Glutamatergic neuron (in vitro differentiated cells): ENCODE data around the gene TBRG4. TPM values are rescaled to one million over a fixed set of nuclear protein-coding genes. Genes with fewer than 3 reads are reported as not detected.
A peak's percentile ranks its signal among the peaks of the same experiment; 100 is the strongest.
"Not testable (repeated sequence)": the region's sequence is repeated elsewhere in the genome, so short reads cannot be mapped to it uniquely, and the experiment has no call there.

Experiments used
- DNase-seq: peaks from one replicate; pipeline ENCODE4 v3.0.0; 2022
- H3K27ac Mint-ChIP-seq: one replicate; pipeline ENCODE4 v1.8.0; 2020; ENCODE audit warnings: mild to moderate bottlenecking, mixed read lengths, inconsistent platforms; ENCODE audit not compliant: unreplicated experiment
- H3K27me3 Mint-ChIP-seq: one replicate; pipeline ENCODE4 v1.8.0; 2020; ENCODE audit warnings: mild to moderate bottlenecking, moderate library complexity, mixed read lengths, inconsistent platforms; ENCODE audit not compliant: unreplicated experiment
- H3K36me3 Mint-ChIP-seq: one replicate; pipeline ENCODE4 v1.8.0; 2020; ENCODE audit warnings: mild to moderate bottlenecking, mixed read lengths, inconsistent platforms; ENCODE audit not compliant: unreplicated experiment
- H3K4me1 Mint-ChIP-seq: one replicate; pipeline ENCODE4 v1.8.0; 2020; ENCODE audit warnings: mild to moderate bottlenecking, low read depth, mixed read lengths, inconsistent platforms; ENCODE audit not compliant: unreplicated experiment
- H3K4me3 Mint-ChIP-seq: one replicate; pipeline ENCODE4 v1.8.0; 2020; ENCODE audit warnings: mild to moderate bottlenecking, mixed read lengths, inconsistent platforms; ENCODE audit not compliant: unreplicated experiment
- H3K9me3 Mint-ChIP-seq: one replicate; pipeline ENCODE4 v1.8.0; 2020; ENCODE audit warnings: mild to moderate bottlenecking, moderate library complexity, mixed read lengths, inconsistent platforms; ENCODE audit not compliant: unreplicated experiment
- total RNA-seq: library from RNA; stranded (reverse); fragmentation: NEBNext Ultra II Directional; extraction: Animal tissue kit (Norgen Biotek cat#: 25700); gene quantifications from one replicate; pipeline ENCODE4 v1.2.1, GENCODE V29; 2021; ENCODE audit not compliant: unreplicated experiment
- TF ChIP-seq, protein P1 (sequence below): fragments of 200-600 bp; sonication (generic); IDR thresholded peaks from one replicate; pipeline ENCODE4 v1.5.0; 2021; ENCODE audit not compliant: partially characterized antibody, unreplicated experiment

TBRG4 gene
- total RNA-seq, 1 donor from 2014 or later: 90.1 TPM

DNA sequence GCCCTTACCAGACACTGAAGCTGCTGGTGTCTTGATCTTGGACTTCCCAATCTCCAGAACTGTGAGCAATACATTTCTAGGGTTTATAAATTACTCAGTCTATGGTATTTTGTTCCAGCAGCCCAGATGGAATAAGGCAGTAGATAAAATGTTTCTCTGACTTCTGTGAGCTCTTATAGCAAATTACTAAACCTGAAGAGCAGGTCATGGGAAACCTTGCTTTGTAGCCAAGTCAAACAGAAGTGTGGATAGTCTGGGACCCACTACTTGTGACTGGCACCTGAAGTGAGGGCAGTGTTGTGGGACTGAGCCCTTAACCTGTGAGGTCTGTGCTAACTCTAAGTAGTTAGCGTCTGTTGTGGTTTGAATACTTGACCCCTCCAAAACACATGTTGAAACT is 4.6 kb upstream of the TBRG4 start:
- H3K9me3 Mint-ChIP-seq: peaks cover 11% of the 10 kb centered on the region
- H3K36me3 Mint-ChIP-seq: no peaks in the 10 kb centered on the region
- H3K27ac Mint-ChIP-seq: no peak overlapping the region
- TF ChIP-seq, protein P1, sequence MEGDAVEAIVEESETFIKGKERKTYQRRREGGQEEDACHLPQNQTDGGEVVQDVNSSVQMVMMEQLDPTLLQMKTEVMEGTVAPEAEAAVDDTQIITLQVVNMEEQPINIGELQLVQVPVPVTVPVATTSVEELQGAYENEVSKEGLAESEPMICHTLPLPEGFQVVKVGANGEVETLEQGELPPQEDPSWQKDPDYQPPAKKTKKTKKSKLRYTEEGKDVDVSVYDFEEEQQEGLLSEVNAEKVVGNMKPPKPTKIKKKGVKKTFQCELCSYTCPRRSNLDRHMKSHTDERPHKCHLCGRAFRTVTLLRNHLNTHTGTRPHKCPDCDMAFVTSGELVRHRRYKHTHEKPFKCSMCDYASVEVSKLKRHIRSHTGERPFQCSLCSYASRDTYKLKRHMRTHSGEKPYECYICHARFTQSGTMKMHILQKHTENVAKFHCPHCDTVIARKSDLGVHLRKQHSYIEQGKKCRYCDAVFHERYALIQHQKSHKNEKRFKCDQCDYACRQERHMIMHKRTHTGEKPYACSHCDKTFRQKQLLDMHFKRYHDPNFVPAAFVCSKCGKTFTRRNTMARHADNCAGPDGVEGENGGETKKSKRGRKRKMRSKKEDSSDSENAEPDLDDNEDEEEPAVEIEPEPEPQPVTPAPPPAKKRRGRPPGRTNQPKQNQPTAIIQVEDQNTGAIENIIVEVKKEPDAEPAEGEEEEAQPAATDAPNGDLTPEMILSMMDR: no peak
- no peak overlapping the region for H3K4me3 Mint-ChIP-seq
- peaks cover 2% of the 10 kb centered on the region for H3K4me1 Mint-ChIP-seq
- no peak for DNase-seq
- H3K27me3 Mint-ChIP-seq: peaks cover 18% of the 10 kb centered on the region

DNA sequence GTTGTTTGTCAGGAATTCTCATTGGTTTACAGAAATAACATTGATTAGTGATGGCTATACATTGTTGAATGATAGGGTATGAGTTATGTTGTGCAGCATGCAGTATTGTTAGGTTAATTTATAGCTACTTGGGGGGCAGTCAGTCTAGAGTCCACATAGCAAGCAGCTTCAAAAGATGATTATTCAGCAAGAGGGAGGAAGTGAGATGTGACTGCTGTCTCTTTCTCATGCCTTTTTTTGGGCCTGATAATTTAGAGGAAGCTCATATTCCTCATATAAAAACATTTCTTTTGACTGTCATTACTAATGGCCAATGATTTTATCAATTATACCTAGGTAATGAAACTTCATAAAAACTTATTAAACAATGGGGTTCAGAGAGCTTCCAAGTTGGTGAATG is 3.4 kb upstream of the TBRG4 start:
- Mint-ChIP-seq H3K4me1 (peaks cover 2% of the 10 kb centered on the region), H3K36me3 (no peaks in the 10 kb centered on the region), H3K27me3 (peaks cover 18% of the 10 kb centered on the region), H3K4me3 (no peak overlapping the region), H3K9me3 (peaks cover 13% of the 10 kb centered on the region), H3K27ac (no peak overlapping the region)
- TF ChIP-seq, protein P1: no peak
- DNase-seq: no peak

GRCh38 chr7:45114257-45114656 is 2.8 kb upstream of the TBRG4 start:
- H3K4me1 Mint-ChIP-seq, H3K4me3 Mint-ChIP-seq, DNase-seq, H3K27ac Mint-ChIP-seq, H3K36me3 Mint-ChIP-seq: not testable (repeated sequence)
- Mint-ChIP-seq H3K9me3 (peaks cover 13% of the 10 kb centered on the region), H3K27me3 (peaks cover 14% of the 10 kb centered on the region)

DNA sequence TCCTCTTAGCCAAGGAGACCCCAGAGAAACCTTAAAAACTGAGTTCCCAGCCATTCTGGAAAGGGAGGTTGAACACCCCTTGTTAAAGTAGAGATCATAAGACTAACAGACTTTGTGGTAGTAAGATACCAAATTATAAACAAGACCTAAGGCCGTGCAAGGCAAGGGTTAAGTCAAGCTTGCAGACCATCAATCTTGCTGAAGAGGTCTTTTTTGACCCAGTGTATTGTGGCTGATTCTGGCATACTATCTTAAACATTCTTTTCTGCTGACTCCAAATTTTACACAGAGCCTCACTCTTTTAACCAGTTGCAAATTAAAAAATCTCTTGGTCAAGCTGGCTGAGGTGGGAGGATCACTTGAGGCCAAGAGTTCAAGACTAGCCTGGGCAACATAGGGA is 1.2 kb upstream of the TBRG4 start:
- H3K9me3 Mint-ChIP-seq: peaks cover 13% of the 10 kb centered on the region
- H3K4me3 Mint-ChIP-seq: peak overlapping the region; percentile 99
- no peak for DNase-seq
- TF ChIP-seq, protein P1: no peak
- H3K27ac Mint-ChIP-seq: peak overlapping the region; percentile 92
- H3K4me1 Mint-ChIP-seq: peaks cover 5% of the 10 kb centered on the region
- H3K36me3 Mint-ChIP-seq: no peaks in the 10 kb centered on the region
- H3K27me3 Mint-ChIP-seq: peaks cover 9% of the 10 kb centered on the region

- no peak for DNase-seq
- Mint-ChIP-seq H3K4me3 (no peak overlapping the region), H3K36me3 (no peaks in the 10 kb centered on the region), H3K27ac (no peak overlapping the region), H3K27me3 (peaks cover 8% of the 10 kb centered on the region), H3K4me1 (peaks cover 5% of the 10 kb centered on the region), H3K9me3 (peaks cover 13% of the 10 kb centered on the region)
- TF ChIP-seq, protein P1: no peak
Observed at GRCh38 chr7:45108863-45109262, 2.6 kb downstream of the TBRG4 start.

DNA sequence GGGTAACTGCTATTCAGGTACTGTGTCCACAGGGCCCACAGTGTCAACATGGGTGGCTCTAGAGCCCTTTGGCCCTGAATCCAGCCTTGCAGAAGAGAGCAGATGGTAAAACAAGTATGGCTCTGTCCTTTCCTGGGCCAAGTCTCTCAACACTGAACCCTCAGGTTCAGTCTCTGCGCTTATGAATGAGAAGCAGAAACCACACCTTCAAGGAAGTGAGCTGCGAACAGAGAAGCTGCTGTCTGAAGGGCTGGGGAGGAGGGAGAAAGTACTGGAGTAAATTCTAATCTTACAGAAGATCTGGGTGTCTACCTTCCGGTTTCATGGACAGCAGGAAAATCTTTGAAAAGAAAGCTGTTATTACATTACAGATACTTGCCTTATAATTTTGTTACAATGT is 4.1 kb downstream of the TBRG4 start:
- Mint-ChIP-seq H3K27me3 (peaks cover 8% of the 10 kb centered on the region), H3K27ac (no peak overlapping the region), H3K9me3 (peaks cover 10% of the 10 kb centered on the region), H3K4me3 (no peak overlapping the region), H3K36me3 (no peaks in the 10 kb centered on the region), H3K4me1 (peaks cover 2% of the 10 kb centered on the region)
- DNase-seq: no peak
- TF ChIP-seq, protein P1: no peak
